Measurements from ENCODE around the gene NUP58.
"Not testable (repeated sequence)": the region's sequence is repeated elsewhere in the genome, so short reads cannot be mapped to it uniquely, and the experiment has no call there.

DNA sequence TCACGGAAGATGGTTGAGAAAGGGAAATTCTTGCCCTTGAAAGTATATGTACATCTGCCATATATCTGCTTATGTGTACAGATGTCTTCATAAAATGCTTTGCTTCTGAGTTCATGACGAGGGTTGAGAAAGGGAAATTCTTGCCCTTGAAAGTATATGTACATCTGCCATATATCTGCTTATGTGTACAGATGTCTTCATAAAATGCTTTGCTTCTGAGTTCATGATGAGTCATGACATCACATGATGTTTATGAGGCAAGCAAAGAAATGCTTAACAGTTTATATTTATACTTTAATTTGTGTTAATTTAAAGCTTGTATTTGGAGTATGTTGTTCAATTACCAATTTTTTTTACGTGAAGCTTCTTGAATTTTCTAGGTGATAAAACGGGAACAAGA, 17.5 kb downstream of the NUP58 start:
- TF ChIP-seq EZH2 (IDR thresholded peaks at IDR 0.05; ENCODE audit: low read length); CTCF (optimal IDR thresholded peaks at IDR 0.05 in 1 of 3, IDR thresholded peaks at IDR 0.05 in 1 of 3, conservative IDR thresholded peaks at IDR 0.05 in 1 of 3; ENCODE audit: extremely low read depth in 1 of 3, insufficient read depth in 2 of 3, low read length in 3 of 3): not testable (repeated sequence)
